ENCODE data around the gene C10orf95. TPM values are rescaled to one million over a fixed set of nuclear protein-coding genes. Genes with fewer than 3 reads are reported as not detected.

C10orf95 gene
- total and polyA plus RNA-seq, 2 of the 13 experiments (the other 11 are each of a cell fraction or from before 2014, with no cell fraction given), result 0.05 to 0.07 TPM

GRCh38 chr10:102434394-102435132 lies 16.8 kb downstream of the C10orf95 start (continued):
- peak; percentile 48; the same call in 1 of the 2 replicates for TF ChIP-seq RXRB (CRISPR knock-in tag; IDR thresholded peaks at IDR 0.05; ENCODE audit: borderline replicate concordance)
- no peak for TF ChIP-seq AFF4 (CRISPR knock-in tag; IDR thresholded peaks at IDR 0.05)
- peak; percentile 60 for TF ChIP-seq UBTF (CRISPR knock-in tag; IDR thresholded peaks at IDR 0.05)
- TF ChIP-seq TOPORS (CRISPR knock-in tag; IDR thresholded peaks at IDR 0.05), result no peak
- no peak for TF ChIP-seq ZNF883 (CRISPR knock-in tag; IDR thresholded peaks at IDR 0.05; ENCODE audit: not compliant biosample characterization)
- no peak for TF ChIP-seq MAF1 (CRISPR knock-in tag; IDR thresholded peaks at IDR 0.05; ENCODE audit: borderline replicate concordance)
- 0 out of 2 replicates have a peak, but pooled peaks have one; percentile 22 for TF ChIP-seq GATAD1 (CRISPR knock-in tag; IDR thresholded peaks at IDR 0.05)
- TF ChIP-seq TGIF2 (CRISPR knock-in tag; IDR thresholded peaks at IDR 0.05), result peak; percentile 30; the same call in 1 of the 2 replicates
- TF ChIP-seq NRL (CRISPR knock-in tag; IDR thresholded peaks at IDR 0.05; ENCODE audit: borderline replicate concordance), result no peak
- TF ChIP-seq ZNF121 (CRISPR knock-in tag; IDR thresholded peaks at IDR 0.05), result 0 out of 2 replicates have a peak, but pooled peaks have one; percentile 21
- TF ChIP-seq HOXA3 (CRISPR knock-in tag; IDR thresholded peaks at IDR 0.05), result no peak; the same call in none of the 2 replicates
- no peak for TF ChIP-seq NFYB (CRISPR knock-in tag; IDR thresholded peaks at IDR 0.05)
- no peak for TF ChIP-seq HHEX (CRISPR knock-in tag; IDR thresholded peaks at IDR 0.05)
- TF ChIP-seq ZNF510 (CRISPR knock-in tag; IDR thresholded peaks at IDR 0.05; ENCODE audit: low read depth), result no peak
- TF ChIP-seq NONO (IDR thresholded peaks at IDR 0.05), result no peak
- TF ChIP-seq NONO (CRISPR knock-in tag; conservative IDR thresholded peaks at IDR 0.05), result peak; percentile 38; the same call in 1 of the 2 replicates
- no peak for TF ChIP-seq ZMAT3 (CRISPR knock-in tag; conservative IDR thresholded peaks at IDR 0.05)
- TF ChIP-seq ZNF354B (CRISPR knock-in tag; IDR thresholded peaks at IDR 0.05), result no peak
- TF ChIP-seq HDAC1 (CRISPR knock-in tag; IDR thresholded peaks at IDR 0.05), result no peak
- TF ChIP-seq ZNF816 (CRISPR knock-in tag; IDR thresholded peaks at IDR 0.05; ENCODE audit: borderline replicate concordance), result no peak
- no peak for TF ChIP-seq ZNF75D (CRISPR knock-in tag; IDR thresholded peaks at IDR 0.05; ENCODE audit: borderline replicate concordance)
- TF ChIP-seq NR2C2 (CRISPR knock-in tag; IDR thresholded peaks at IDR 0.05; ENCODE audit: borderline replicate concordance), result no peak; the same call in 1 of the 2 replicates
- no peak for TF ChIP-seq KDM2A (CRISPR knock-in tag; IDR thresholded peaks at IDR 0.05; ENCODE audit: borderline replicate concordance, low read depth)
- TF ChIP-seq KAT8 (CRISPR knock-in tag; IDR thresholded peaks at IDR 0.05), result no peak
- TF ChIP-seq HNRNPLL (IDR thresholded peaks at IDR 0.05; ENCODE audit: low read depth, low read length, poor library complexity, severe bottlenecking), result no peak
